ENCODE measurements around the gene BEX1.
"Not testable (repeated sequence)": the region's sequence is repeated elsewhere in the genome, so short reads cannot be mapped to it uniquely, and the experiment has no call there.

Gene BEX1

DNA sequence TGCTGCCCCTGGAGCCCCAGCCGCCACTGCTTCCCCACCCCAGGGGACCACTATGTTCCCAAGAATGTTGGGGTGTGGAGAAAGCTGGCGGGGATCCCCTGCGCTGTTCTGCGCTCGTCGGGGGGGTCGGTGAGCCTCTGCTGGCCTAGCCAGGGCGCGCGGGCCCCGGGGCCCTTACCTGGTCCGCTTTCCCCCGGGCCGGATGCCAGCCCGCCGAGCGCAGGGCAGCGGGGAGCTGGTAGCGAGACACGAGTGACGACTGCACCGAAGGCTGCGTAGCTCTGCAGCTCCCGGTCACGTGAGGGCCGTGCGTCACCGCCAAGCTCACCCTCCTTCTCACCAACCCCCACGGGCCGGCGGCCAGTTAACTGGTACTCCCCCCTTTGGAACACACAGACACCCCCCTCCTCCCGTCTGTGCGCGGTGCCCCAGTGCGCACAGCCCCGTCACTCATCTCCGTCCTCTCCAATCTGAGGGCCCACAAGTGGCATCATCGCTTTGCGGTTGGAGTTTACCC is at the start of gene BEX1:
TSS of gene BEX1 (minus strand) at position 254 of the 517 bp plus-strand sequence. CDS start 897 bp downstream, outside the sequence.
- peaks cover 0 to 14% (median 4%) of the 10 kb centered on the region in 5 donors for H3K27me3 ChIP-seq (ENCODE audit: control insufficient read depth in 5 of 5, insufficient read depth in 4 of 5, low read length in 5 of 5)
- no peak within 1 kb of the TSS for H3K27ac ChIP-seq (ENCODE audit: low read depth, low read length)
- peaks cover 0 to 3% (median 0%) of the 10 kb centered on the region in 5 donors for H3K9me3 ChIP-seq (ENCODE audit: control insufficient read depth in 5 of 5, low read length in 5 of 5)
- peaks cover 0 to 3% (median 0%) of the 10 kb centered on the region in 5 donors for H3K4me1 ChIP-seq (ENCODE audit: control insufficient read depth in 5 of 5, insufficient read depth in 5 of 5, low read length in 5 of 5)
- no peaks in the 10 kb centered on the region for H3K36me3 ChIP-seq (ENCODE audit: control insufficient read depth in 5 of 5, insufficient read depth in 5 of 5, low read length in 5 of 5)
- H3K9ac ChIP-seq (ENCODE audit: low read length in 5 of 5) = no peak within 1 kb of the TSS
- peak within 1 kb of the TSS in 3 of 5 donors; percentile 2 to 30 (median 16) for H3K4me3 ChIP-seq (ENCODE audit: low read depth in 1 of 5, low read length in 5 of 5)

GRCh38 chrX:103109497-103109896 is 45.5 kb upstream of the BEX1 start:
- not testable (repeated sequence) for H3K9ac ChIP-seq (ENCODE audit: low read length in 5 of 5); H3K27me3 ChIP-seq (ENCODE audit: control insufficient read depth in 5 of 5, insufficient read depth in 4 of 5, low read length in 5 of 5); H3K4me3 ChIP-seq (ENCODE audit: low read depth in 1 of 5, low read length in 5 of 5); H3K36me3 ChIP-seq (ENCODE audit: control insufficient read depth in 5 of 5, insufficient read depth in 5 of 5, low read length in 5 of 5); H3K4me1 ChIP-seq (ENCODE audit: control insufficient read depth in 5 of 5, insufficient read depth in 5 of 5, low read length in 5 of 5); H3K27ac ChIP-seq (ENCODE audit: low read depth, low read length)
- peaks cover 0 to 14% (median 8%) of the 10 kb centered on the region in 5 donors for H3K9me3 ChIP-seq (ENCODE audit: control insufficient read depth in 5 of 5, low read length in 5 of 5)

DNA sequence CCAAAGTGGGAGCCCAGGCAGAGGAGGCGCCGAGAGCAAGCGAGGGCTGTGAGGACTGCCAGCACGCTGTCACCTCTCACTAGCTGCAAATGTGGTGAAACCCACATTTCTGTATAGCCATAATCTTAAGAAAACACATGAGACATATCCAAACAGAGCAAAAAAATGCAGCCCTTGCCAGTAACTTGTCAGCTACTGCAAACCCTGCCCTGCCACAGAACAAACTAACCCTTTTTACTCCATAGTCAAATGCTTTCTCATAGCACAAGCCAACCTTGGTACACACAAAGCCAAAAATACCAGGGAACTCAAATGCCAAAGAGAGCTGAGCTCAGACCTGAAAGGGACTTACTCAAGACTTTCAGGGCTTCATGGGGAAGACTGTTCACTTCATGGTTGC is 43.9 kb upstream of the BEX1 start:
- Histone ChIP-seq H3K9me3 (ENCODE audit: control insufficient read depth in 5 of 5, low read length in 5 of 5) (peaks cover 0 to 14% (median 5%) of the 10 kb centered on the region in 5 donors), H3K36me3 (ENCODE audit: control insufficient read depth in 5 of 5, insufficient read depth in 5 of 5, low read length in 5 of 5) (no peaks in the 10 kb centered on the region), H3K9ac (ENCODE audit: low read length in 5 of 5) (no peak overlapping the region), H3K4me1 (ENCODE audit: control insufficient read depth in 5 of 5, insufficient read depth in 5 of 5, low read length in 5 of 5) (no peaks in the 10 kb centered on the region), H3K27me3 (ENCODE audit: control insufficient read depth in 5 of 5, insufficient read depth in 4 of 5, low read length in 5 of 5) (no peaks in the 10 kb centered on the region), H3K27ac (ENCODE audit: low read depth, low read length) (no peak overlapping the region), H3K4me3 (ENCODE audit: low read depth in 1 of 5, low read length in 5 of 5) (no peak overlapping the region)

GRCh38 chrX:103107227-103107737 is 43.3 kb upstream of the BEX1 start:
- H3K27ac ChIP-seq (ENCODE audit: low read depth, low read length); H3K4me1 ChIP-seq (ENCODE audit: control insufficient read depth in 5 of 5, insufficient read depth in 5 of 5, low read length in 5 of 5); H3K9ac ChIP-seq (ENCODE audit: low read length in 5 of 5); H3K4me3 ChIP-seq (ENCODE audit: low read depth in 1 of 5, low read length in 5 of 5); H3K36me3 ChIP-seq (ENCODE audit: control insufficient read depth in 5 of 5, insufficient read depth in 5 of 5, low read length in 5 of 5); H3K27me3 ChIP-seq (ENCODE audit: control insufficient read depth in 5 of 5, insufficient read depth in 4 of 5, low read length in 5 of 5): not testable (repeated sequence)
- H3K9me3 ChIP-seq (ENCODE audit: control insufficient read depth in 5 of 5, low read length in 5 of 5) = peaks cover 0 to 14% (median 5%) of the 10 kb centered on the region in 5 donors

GRCh38 chrX:103104370-103104769 is 40.4 kb upstream of the BEX1 start:
- H3K4me1 ChIP-seq (ENCODE audit: control insufficient read depth in 5 of 5, insufficient read depth in 5 of 5, low read length in 5 of 5); H3K4me3 ChIP-seq (ENCODE audit: low read depth in 1 of 5, low read length in 5 of 5): not testable (repeated sequence)

DNA sequence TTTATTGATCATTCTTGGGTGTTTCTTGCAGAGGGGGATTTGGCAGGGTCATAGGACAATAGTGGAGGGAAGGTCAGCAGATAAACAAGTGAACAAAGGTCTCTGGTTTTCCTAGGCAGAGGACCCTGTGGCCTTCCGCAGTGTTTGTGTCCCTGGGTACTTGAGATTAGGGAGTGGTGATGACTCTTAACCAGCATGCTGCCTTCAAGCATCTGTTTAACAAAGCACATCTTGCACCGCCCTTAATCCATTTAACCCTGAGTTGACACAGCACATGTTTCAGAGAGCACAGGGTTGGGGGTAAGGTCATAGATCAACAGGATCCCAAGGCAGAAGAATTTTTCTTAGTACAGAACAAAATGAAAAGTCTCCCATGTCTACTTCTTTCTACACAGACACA is 39.9 kb upstream of the BEX1 start:
- not testable (repeated sequence) for H3K9ac ChIP-seq (ENCODE audit: low read length in 5 of 5); H3K4me1 ChIP-seq (ENCODE audit: control insufficient read depth in 5 of 5, insufficient read depth in 5 of 5, low read length in 5 of 5); H3K27ac ChIP-seq (ENCODE audit: low read depth, low read length); H3K4me3 ChIP-seq (ENCODE audit: low read depth in 1 of 5, low read length in 5 of 5); H3K36me3 ChIP-seq (ENCODE audit: control insufficient read depth in 5 of 5, insufficient read depth in 5 of 5, low read length in 5 of 5); H3K27me3 ChIP-seq (ENCODE audit: control insufficient read depth in 5 of 5, insufficient read depth in 4 of 5, low read length in 5 of 5); H3K9me3 ChIP-seq (ENCODE audit: control insufficient read depth in 5 of 5, low read length in 5 of 5)

More at GRCh38 chrX:103104370-103104769, 40.4 kb upstream of the BEX1 start:
- not testable (repeated sequence) for H3K27me3 ChIP-seq (ENCODE audit: control insufficient read depth in 5 of 5, insufficient read depth in 4 of 5, low read length in 5 of 5); H3K27ac ChIP-seq (ENCODE audit: low read depth, low read length); H3K9ac ChIP-seq (ENCODE audit: low read length in 5 of 5); H3K36me3 ChIP-seq (ENCODE audit: control insufficient read depth in 5 of 5, insufficient read depth in 5 of 5, low read length in 5 of 5)
- H3K9me3 ChIP-seq (ENCODE audit: control insufficient read depth in 5 of 5, low read length in 5 of 5) = peaks cover 0 to 11% (median 3%) of the 10 kb centered on the region in 5 donors

DNA sequence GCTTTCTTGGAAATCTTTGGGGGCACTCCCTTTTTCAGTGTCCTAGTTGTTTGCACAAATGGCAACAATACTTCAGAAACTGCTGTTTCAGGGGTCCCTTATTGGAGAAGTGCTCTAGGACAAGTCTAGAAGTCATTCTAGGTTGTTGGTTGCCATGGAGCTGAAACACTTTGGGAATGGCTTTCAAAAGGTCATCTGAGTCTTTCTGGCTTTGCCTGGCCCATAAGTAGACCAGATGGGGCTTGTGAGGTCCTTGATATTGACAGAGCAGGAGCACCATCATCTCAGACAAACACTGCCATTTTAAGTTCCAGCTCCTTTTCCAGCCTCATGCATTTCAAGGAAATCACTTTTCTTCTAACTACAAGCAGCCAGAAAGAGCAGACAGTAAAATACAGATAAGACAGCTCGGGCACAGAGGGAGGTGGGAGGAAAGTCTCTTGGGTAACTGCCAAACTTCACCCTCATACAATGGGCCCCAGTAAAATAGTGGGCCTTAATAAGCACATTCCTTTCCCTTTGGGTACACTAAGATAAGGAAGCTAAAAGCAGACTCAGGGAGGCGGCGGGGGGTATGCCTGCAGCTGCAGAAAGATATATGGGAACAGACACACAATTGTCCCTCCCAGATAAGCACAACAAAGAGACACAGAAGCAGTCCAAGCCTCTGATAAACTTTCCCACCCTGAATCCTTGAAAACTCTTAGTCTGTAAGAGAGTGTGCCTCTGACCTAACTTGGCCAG is 37.5 kb upstream of the BEX1 start:
- Histone ChIP-seq H3K9ac (ENCODE audit: low read length in 5 of 5) (no peak overlapping the region), H3K27ac (ENCODE audit: low read depth, low read length) (no peak overlapping the region), H3K36me3 (ENCODE audit: control insufficient read depth in 5 of 5, insufficient read depth in 5 of 5, low read length in 5 of 5) (no peaks in the 10 kb centered on the region), H3K9me3 (ENCODE audit: control insufficient read depth in 5 of 5, low read length in 5 of 5) (no peaks in the 10 kb centered on the region), H3K4me1 (ENCODE audit: control insufficient read depth in 5 of 5, insufficient read depth in 5 of 5, low read length in 5 of 5) (no peaks in the 10 kb centered on the region), H3K4me3 (ENCODE audit: low read depth in 1 of 5, low read length in 5 of 5) (no peak overlapping the region), H3K27me3 (ENCODE audit: control insufficient read depth in 5 of 5, insufficient read depth in 4 of 5, low read length in 5 of 5) (peaks cover 0 to 13% (median 4%) of the 10 kb centered on the region in 5 donors)

DNA sequence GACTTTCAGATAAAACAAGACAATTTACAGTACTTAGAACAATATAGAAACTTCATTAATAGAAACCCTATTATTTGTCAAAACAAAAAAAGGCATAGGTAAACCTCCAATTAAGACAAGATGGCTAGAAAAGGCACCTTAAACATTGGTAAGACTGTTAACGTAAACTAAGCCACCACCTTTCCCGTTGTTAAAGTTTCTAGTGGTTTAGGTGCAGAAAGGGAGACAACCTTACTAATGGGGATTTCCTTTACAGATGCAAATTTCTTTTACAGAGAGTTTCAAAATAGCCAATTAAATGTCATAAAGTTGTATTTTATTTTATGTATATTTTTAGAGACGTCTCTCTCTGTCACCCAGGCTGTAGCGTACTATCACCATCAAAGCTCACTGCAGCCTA is 36.5 kb upstream of the BEX1 start:
- no peaks in the 10 kb centered on the region for H3K36me3 ChIP-seq (ENCODE audit: control insufficient read depth in 5 of 5, insufficient read depth in 5 of 5, low read length in 5 of 5)
- no peak overlapping the region for H3K4me3 ChIP-seq (ENCODE audit: low read depth in 1 of 5, low read length in 5 of 5)
- no peak overlapping the region for H3K27ac ChIP-seq (ENCODE audit: low read depth, low read length)
- H3K4me1 ChIP-seq (ENCODE audit: control insufficient read depth in 5 of 5, insufficient read depth in 5 of 5, low read length in 5 of 5) = no peaks in the 10 kb centered on the region
- H3K27me3 ChIP-seq (ENCODE audit: control insufficient read depth in 5 of 5, insufficient read depth in 4 of 5, low read length in 5 of 5) = peaks cover 0 to 13% (median 4%) of the 10 kb centered on the region in 5 donors
- H3K9ac ChIP-seq (ENCODE audit: low read length in 5 of 5) = no peak overlapping the region
- H3K9me3 ChIP-seq (ENCODE audit: control insufficient read depth in 5 of 5, low read length in 5 of 5) = no peaks in the 10 kb centered on the region

GRCh38 chrX:103099691-103100090 is 35.7 kb upstream of the BEX1 start:
- H3K9ac ChIP-seq (ENCODE audit: low read length in 5 of 5) = no peak overlapping the region
- H3K4me1 ChIP-seq (ENCODE audit: control insufficient read depth in 5 of 5, insufficient read depth in 5 of 5, low read length in 5 of 5) = no peaks in the 10 kb centered on the region
- H3K36me3 ChIP-seq (ENCODE audit: control insufficient read depth in 5 of 5, insufficient read depth in 5 of 5, low read length in 5 of 5) = no peaks in the 10 kb centered on the region
- no peaks in the 10 kb centered on the region for H3K9me3 ChIP-seq (ENCODE audit: control insufficient read depth in 5 of 5, low read length in 5 of 5)
- no peak overlapping the region for H3K27ac ChIP-seq (ENCODE audit: low read depth, low read length)
- H3K27me3 ChIP-seq (ENCODE audit: control insufficient read depth in 5 of 5, insufficient read depth in 4 of 5, low read length in 5 of 5) = peaks cover 0 to 13% (median 4%) of the 10 kb centered on the region in 5 donors
- H3K4me3 ChIP-seq (ENCODE audit: low read depth in 1 of 5, low read length in 5 of 5) = no peak overlapping the region

DNA sequence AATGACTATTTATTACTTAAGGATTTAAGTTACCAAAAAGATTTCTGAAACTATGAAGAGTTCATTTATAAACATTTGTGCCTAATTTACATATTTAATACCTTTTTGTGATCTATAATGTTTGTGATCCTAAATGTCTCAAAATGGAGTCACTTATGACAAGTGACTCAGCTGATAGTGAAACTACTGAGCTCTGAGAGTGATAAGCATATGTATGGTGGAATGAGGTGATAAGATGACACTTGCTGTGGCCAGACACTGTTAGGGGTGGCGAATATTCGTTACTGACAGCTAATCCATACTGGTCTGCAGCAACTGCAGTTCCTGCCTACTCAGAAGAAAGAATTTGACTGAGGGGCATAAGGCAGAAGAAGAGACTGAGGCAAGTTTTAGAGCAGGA is 34.5 kb upstream of the BEX1 start:
- H3K27me3 ChIP-seq (ENCODE audit: control insufficient read depth in 5 of 5, insufficient read depth in 4 of 5, low read length in 5 of 5) = peaks cover 0 to 13% (median 4%) of the 10 kb centered on the region in 5 donors
- no peak overlapping the region for H3K4me3 ChIP-seq (ENCODE audit: low read depth in 1 of 5, low read length in 5 of 5)
- H3K36me3 ChIP-seq (ENCODE audit: control insufficient read depth in 5 of 5, insufficient read depth in 5 of 5, low read length in 5 of 5) = no peaks in the 10 kb centered on the region
- no peaks in the 10 kb centered on the region for H3K9me3 ChIP-seq (ENCODE audit: control insufficient read depth in 5 of 5, low read length in 5 of 5)
- no peak overlapping the region for H3K9ac ChIP-seq (ENCODE audit: low read length in 5 of 5)
- H3K4me1 ChIP-seq (ENCODE audit: control insufficient read depth in 5 of 5, insufficient read depth in 5 of 5, low read length in 5 of 5) = no peaks in the 10 kb centered on the region
- H3K27ac ChIP-seq (ENCODE audit: low read depth, low read length) = no peak overlapping the region
